GM12872 (cell line): Measurements from ENCODE around the gene LAMP1.

Experiments used
- TF ChIP-seq, protein P1 (sequence below): IDR thresholded peaks from 3 replicates; pipeline ENCODE4 v1.5.1; 2011; ENCODE audit warnings: low read depth, mild to moderate bottlenecking, low read length, moderate library complexity; ENCODE audit not compliant: insufficient read depth

Gene LAMP1

DNA sequence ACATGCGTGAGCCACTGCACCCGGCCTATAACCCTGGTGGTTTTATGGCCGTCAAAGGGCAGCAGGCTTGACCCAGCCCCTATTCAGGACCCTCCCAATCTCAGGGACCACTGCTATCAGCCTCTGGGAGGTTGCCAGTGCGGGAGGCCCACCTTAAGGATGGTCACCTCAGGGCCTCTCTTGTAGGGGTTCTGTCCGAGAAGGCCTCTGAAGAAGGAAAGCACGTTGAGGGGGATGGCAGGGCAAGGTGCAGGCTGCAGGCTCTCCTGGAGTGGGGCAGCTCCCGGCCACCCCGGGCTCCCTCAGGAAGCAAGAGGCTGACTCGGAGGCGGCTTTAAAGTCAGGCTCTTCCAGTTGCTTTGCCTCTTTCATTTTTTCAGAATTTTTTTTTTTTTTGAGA is 72.8 kb downstream of the LAMP1 start:
- TF ChIP-seq, protein P1, sequence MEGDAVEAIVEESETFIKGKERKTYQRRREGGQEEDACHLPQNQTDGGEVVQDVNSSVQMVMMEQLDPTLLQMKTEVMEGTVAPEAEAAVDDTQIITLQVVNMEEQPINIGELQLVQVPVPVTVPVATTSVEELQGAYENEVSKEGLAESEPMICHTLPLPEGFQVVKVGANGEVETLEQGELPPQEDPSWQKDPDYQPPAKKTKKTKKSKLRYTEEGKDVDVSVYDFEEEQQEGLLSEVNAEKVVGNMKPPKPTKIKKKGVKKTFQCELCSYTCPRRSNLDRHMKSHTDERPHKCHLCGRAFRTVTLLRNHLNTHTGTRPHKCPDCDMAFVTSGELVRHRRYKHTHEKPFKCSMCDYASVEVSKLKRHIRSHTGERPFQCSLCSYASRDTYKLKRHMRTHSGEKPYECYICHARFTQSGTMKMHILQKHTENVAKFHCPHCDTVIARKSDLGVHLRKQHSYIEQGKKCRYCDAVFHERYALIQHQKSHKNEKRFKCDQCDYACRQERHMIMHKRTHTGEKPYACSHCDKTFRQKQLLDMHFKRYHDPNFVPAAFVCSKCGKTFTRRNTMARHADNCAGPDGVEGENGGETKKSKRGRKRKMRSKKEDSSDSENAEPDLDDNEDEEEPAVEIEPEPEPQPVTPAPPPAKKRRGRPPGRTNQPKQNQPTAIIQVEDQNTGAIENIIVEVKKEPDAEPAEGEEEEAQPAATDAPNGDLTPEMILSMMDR, result no peak

DNA sequence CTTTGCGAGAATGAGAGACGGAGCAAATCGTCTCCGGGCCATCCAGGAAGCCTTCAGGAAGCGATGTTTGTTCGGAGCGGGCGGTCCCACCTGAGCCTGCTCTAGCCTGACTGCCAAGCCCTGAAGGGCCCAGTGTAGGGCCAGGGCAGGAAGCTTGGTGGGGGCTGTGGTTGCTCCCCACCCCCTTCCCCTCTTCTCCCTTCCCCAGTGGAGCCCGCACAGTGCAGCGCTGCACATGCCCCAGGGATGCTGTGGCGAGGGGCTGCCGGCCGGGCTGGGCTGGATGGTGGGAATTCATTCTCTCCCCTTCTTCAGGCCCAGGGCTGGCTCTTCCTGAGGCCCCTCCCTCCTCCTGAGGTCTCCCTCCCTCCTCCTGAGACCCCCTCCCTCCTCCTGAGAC is 74.0 kb downstream of the LAMP1 start:
- TF ChIP-seq, protein P1, result no peak
